IMR-90 (cell line): Measurements from ENCODE around the gene CDON.

Experiments
- BHLHE40 ChIP-seq: fragments of 150-350 bp; IDR thresholded peaks from 2 replicates; pipeline ENCODE4 v1.6.1; 2016; ENCODE audit warnings: mild to moderate bottlenecking, low read depth, low read length
- FOS ChIP-seq: fragments of 150-350 bp; IDR thresholded peaks from 2 replicates; pipeline ENCODE4 v1.6.1; 2016; ENCODE audit warnings: low read depth, low read length
- MAFK ChIP-seq: IDR thresholded peaks from 2 replicates; pipeline ENCODE4 v1.6.1; 2012; ENCODE audit warnings: low read depth, low read length, improper control_type of control experiment
- MAZ ChIP-seq: IDR thresholded peaks from 2 replicates; pipeline ENCODE4 v1.6.1; 2012; ENCODE audit warnings: low read depth, mild to moderate bottlenecking, low read length, improper control_type of control experiment, moderate library complexity, borderline replicate concordance
- MXI1 ChIP-seq: IDR thresholded peaks from 2 replicates; pipeline ENCODE4 v1.6.1; 2012; ENCODE audit warnings: low read depth, mild to moderate bottlenecking, low read length, moderate library complexity, borderline replicate concordance
- NFE2L2 ChIP-seq: fragments of 150-350 bp; IDR thresholded peaks from 2 replicates; pipeline ENCODE4 v1.6.1; 2016; ENCODE audit warnings: low read depth, mild to moderate bottlenecking, low read length
- POLR2A ChIP-seq: IDR thresholded peaks from 2 replicates; pipeline ENCODE4 v1.6.1; 2012; ENCODE audit warnings: mild to moderate bottlenecking, low read depth, low read length
- TF ChIP-seq, protein P1 (sequence below): conservative IDR thresholded peaks from 2 replicates; pipeline ENCODE4 v1.5.1; 2012; ENCODE audit warnings: mild to moderate bottlenecking, low read depth, low read length, improper control_type of control experiment

DNA sequence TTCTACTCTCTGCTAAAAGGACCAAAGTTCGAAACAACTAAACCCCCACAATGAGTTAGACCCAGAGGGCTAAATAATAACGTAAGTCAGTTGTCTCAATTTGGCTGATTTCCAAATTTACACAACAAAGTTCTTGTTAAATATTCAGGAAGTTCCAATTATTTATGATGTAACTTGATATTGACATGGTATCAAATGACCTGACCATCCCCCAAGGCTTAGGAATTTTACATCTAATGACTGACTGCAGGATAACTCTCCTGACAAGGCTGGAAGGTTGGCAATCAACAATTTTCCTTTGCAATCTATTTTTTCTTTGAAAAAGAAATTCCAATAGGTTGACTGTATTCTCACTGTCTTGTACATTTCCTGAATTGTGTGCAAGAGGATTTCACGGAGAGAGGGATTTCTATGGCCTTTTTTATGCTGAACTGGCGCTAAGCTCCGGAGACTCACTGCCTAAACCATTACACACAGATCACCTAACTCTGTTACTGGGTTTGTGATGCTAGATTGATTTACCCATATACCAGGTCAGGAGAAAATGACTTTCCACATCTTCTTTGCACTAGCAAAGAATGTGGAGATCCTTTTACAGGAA is 9.6 kb upstream of the CDON start:
- TF ChIP-seq BHLHE40 (no peak), NFE2L2 (no peak), MAZ (no peak), POLR2A (no peak), MXI1 (no peak), MAFK (no peak), FOS (no peak)
- TF ChIP-seq, protein P1, sequence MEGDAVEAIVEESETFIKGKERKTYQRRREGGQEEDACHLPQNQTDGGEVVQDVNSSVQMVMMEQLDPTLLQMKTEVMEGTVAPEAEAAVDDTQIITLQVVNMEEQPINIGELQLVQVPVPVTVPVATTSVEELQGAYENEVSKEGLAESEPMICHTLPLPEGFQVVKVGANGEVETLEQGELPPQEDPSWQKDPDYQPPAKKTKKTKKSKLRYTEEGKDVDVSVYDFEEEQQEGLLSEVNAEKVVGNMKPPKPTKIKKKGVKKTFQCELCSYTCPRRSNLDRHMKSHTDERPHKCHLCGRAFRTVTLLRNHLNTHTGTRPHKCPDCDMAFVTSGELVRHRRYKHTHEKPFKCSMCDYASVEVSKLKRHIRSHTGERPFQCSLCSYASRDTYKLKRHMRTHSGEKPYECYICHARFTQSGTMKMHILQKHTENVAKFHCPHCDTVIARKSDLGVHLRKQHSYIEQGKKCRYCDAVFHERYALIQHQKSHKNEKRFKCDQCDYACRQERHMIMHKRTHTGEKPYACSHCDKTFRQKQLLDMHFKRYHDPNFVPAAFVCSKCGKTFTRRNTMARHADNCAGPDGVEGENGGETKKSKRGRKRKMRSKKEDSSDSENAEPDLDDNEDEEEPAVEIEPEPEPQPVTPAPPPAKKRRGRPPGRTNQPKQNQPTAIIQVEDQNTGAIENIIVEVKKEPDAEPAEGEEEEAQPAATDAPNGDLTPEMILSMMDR: no peak
